Measurements from ENCODE around the gene PLPPR5. TPM values are rescaled to one million over a fixed set of nuclear protein-coding genes. Genes with fewer than 3 reads are reported as not detected.

Gene PLPPR5
- total RNA-seq, 4 donors from 2014 or later, result not detected

- 35% methylated on average over 19 of the region's 20 CpGs for WGBS
- Histone ChIP-seq H3K4me1 (peaks cover 20% of the 10 kb centered on the region), H3K36me3 (no peaks in the 10 kb centered on the region), H3K9me3 (no peaks in the 10 kb centered on the region), H3K27me3 (peaks cover 47% of the 10 kb centered on the region), H3K27ac (no peak overlapping the region), H3K4me3 (peak overlapping the region; percentile 56)
- no peak for TF ChIP-seq POLR2AphosphoS5 (IDR thresholded peaks at IDR 0.05)
- no peak for TF ChIP-seq CTCF (IDR thresholded peaks at IDR 0.05)
- TF ChIP-seq EP300 (IDR thresholded peaks at IDR 0.05), result no peak
- TF ChIP-seq POLR2A (IDR thresholded peaks at IDR 0.05), result no peak
- DNase-seq (ENCODE audit: low spot score in 2 of 2), result no peak
Observed at GRCh38 chr1:99003581-99004253, 944 bp downstream of the PLPPR5 start.

DNA sequence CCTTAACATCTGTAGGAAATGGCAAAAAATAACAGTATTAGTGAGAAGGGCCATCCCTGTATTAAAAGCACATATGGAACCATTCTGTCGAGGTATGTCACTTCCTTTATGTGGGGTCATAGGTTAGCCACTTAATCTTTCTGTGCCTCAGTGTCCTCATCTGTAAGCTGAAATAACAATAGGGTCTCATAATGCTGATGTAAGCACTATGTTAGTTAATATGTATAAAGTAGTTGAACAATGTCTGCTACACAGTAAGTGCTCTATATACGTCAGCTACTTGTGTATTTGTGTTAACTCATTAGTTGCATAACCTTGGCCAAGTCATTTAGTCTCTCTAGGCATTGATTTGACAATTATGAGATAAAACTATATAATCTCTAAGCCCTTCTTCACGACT, 11.8 kb downstream of the PLPPR5 start:
- Histone ChIP-seq H3K4me1 (no peaks in the 10 kb centered on the region), H3K9me3 (no peaks in the 10 kb centered on the region), H3K27me3 (no peaks in the 10 kb centered on the region), H3K4me3 (no peak overlapping the region), H3K36me3 (no peaks in the 10 kb centered on the region), H3K27ac (no peak overlapping the region)
- 78% methylated on average over 3 of the region's 3 CpGs for WGBS
- TF ChIP-seq EP300 (IDR thresholded peaks at IDR 0.05) (no peak), POLR2A (IDR thresholded peaks at IDR 0.05) (no peak), CTCF (IDR thresholded peaks at IDR 0.05) (no peak), POLR2AphosphoS5 (IDR thresholded peaks at IDR 0.05) (no peak)
- no peak for DNase-seq (ENCODE audit: low spot score in 2 of 2)

- 65% methylated on average over 4 of the region's 4 CpGs for WGBS
- Histone ChIP-seq H3K4me1 (no peaks in the 10 kb centered on the region), H3K9me3 (no peaks in the 10 kb centered on the region), H3K4me3 (no peak overlapping the region), H3K27me3 (no peaks in the 10 kb centered on the region), H3K27ac (no peak overlapping the region), H3K36me3 (no peaks in the 10 kb centered on the region)
- no peak for DNase-seq (ENCODE audit: low spot score in 2 of 2)
- TF ChIP-seq CTCF (IDR thresholded peaks at IDR 0.05) (no peak), POLR2A (IDR thresholded peaks at IDR 0.05) (no peak), EP300 (IDR thresholded peaks at IDR 0.05) (no peak), POLR2AphosphoS5 (IDR thresholded peaks at IDR 0.05) (no peak)
Observed at GRCh38 chr1:98991127-98992012, 13.3 kb downstream of the PLPPR5 start.

DNA sequence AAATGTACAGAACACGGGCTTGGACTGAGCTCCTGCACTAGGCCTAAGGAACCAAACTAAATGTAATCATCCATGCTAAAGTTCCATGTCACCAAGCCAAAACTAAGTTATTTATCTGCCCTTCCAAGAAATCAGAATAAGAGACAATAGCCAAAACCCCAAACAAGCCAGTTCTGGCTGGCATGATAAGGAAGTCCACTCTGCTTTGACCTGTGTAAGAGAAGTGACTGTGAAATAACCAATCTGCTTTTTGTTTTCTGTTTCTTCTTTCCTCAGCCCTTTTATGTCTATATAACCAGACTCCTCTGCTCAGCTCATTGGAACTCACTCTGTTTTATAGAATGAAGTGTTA, 15.1 kb downstream of the PLPPR5 start:
- no peaks in the 10 kb centered on the region for H3K9me3 ChIP-seq
- no peak for TF ChIP-seq POLR2AphosphoS5 (IDR thresholded peaks at IDR 0.05)
- TF ChIP-seq EP300 (IDR thresholded peaks at IDR 0.05), result no peak
- no peak for TF ChIP-seq POLR2A (IDR thresholded peaks at IDR 0.05)
- TF ChIP-seq CTCF (IDR thresholded peaks at IDR 0.05), result no peak
- 85% methylated on average over 1 of the region's 1 CpG for WGBS

DNA sequence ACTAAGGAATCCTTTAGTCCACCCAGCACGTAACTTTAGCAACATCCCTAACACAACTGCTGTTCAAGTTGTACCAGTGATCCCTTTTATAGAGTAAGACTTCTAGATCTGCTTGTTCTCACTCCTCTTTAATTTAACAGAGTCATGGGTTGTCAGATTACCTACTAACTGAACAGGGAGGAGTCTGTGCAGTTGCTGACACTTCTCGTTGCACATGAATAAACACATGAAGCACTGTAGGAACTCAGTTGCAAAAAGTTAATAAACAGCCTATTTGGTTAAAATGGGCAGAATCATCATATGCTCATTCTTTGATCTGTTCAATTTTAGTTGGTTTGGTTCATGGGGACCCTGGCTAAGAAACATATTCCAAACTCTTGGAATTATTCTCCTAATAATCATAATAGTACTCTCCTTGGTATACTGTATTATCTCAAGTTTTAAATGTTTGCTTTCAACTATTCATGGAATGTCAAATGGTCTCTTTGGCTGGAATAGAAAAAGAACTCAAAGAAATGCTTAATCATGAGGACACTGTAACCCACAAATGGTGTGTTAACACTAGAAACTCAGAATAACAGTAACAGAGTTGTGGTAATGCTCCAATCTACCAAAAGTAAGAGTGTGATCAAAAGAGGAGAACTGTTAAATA, 15.6 kb downstream of the PLPPR5 start:
- WGBS, result 87% methylated on average over 2 of the region's 2 CpGs
- TF ChIP-seq CTCF (IDR thresholded peaks at IDR 0.05) (no peak), POLR2AphosphoS5 (IDR thresholded peaks at IDR 0.05) (no peak), POLR2A (IDR thresholded peaks at IDR 0.05) (no peak), EP300 (IDR thresholded peaks at IDR 0.05) (no peak)

More for the DNA sequence above, 15.1 kb downstream of the PLPPR5 start:
- no peak for DNase-seq (ENCODE audit: low spot score in 2 of 2)
- no peak overlapping the region for H3K27ac ChIP-seq
- H3K27me3 ChIP-seq, result no peaks in the 10 kb centered on the region
- no peak overlapping the region for H3K4me3 ChIP-seq
- H3K36me3 ChIP-seq, result no peaks in the 10 kb centered on the region
- no peaks in the 10 kb centered on the region for H3K4me1 ChIP-seq

More for the DNA sequence above, 15.6 kb downstream of the PLPPR5 start:
- DNase-seq (ENCODE audit: low spot score in 2 of 2), result no peak
- H3K27ac ChIP-seq, result no peak overlapping the region
- H3K4me1 ChIP-seq, result no peaks in the 10 kb centered on the region
- no peaks in the 10 kb centered on the region for H3K36me3 ChIP-seq
- H3K27me3 ChIP-seq, result no peaks in the 10 kb centered on the region
- H3K9me3 ChIP-seq, result no peaks in the 10 kb centered on the region
- no peak overlapping the region for H3K4me3 ChIP-seq

All from suprapubic skin (tissue), 4 donors.